PC-3 (cell line): Measurements from ENCODE around the gene MYO10. TPM values are rescaled to one million over a fixed set of nuclear protein-coding genes. Genes with fewer than 3 reads are reported as not detected.

Experiments
- ATAC-seq: fragments of 200-7000 bp; cut with Tn5 transposase; 2 replicates; pipeline ENCODE4 v1.9.1; 2020; ENCODE audit warnings: mild to moderate bottlenecking, moderate library complexity
- BruUV-seq: library from RNA; stranded (reverse); fragments of 400-500 nt; replicated peaks from 2 replicates; lab custom pipeline; 2021; lab: Mats Ljungman, UMichigan
- CTCF ChIA-PET: fragments of 300-600 bp; sonication (Branson Sonifier 250); formaldehyde crosslinking; loops from one replicate; lab custom pipeline; 2022; ENCODE audit warnings: antibody characterized with exemption; lab: Charles Lee
- POLR2A ChIA-PET: fragments of 300-600 bp; sonication (Branson Sonifier 250); formaldehyde crosslinking; loops from one replicate; lab custom pipeline; 2022; ENCODE audit warnings: antibody characterized with exemption; ENCODE audit not compliant: unreplicated experiment; lab: Charles Lee
- DNase-seq: peaks from one replicate; pipeline ENCODE4 v3.0.0-alpha.2; 2015
- H2AFZ ChIP-seq: fragments of 300-600 bp; sonication (generic); 2 replicates; pipeline ENCODE4 v1.6.0; 2016; ENCODE audit warnings: antibody characterized with exemption, low read length
- H3F3A ChIP-seq: fragments of 300-600 bp; sonication (generic); one replicate; pipeline ENCODE4 v1.6.0; 2017; ENCODE audit warnings: antibody characterized with exemption, low read length, control low read depth, mild to moderate bottlenecking; ENCODE audit not compliant: unreplicated experiment
- H3K27ac ChIP-seq: fragments of 300-600 bp; sonication (generic); 2 replicates; pipeline ENCODE4 v1.5.1; 2016; ENCODE audit warnings: mild to moderate bottlenecking, low read length
- H3K27me3 ChIP-seq: fragments of 300-600 bp; sonication (generic); 2 replicates; pipeline ENCODE4 v1.6.1; 2016; ENCODE audit warnings: low read length, mixed read lengths
- H3K36me3 ChIP-seq: fragments of 300-600 bp; sonication (generic); 2 replicates; pipeline ENCODE4 v1.6.1; 2016; ENCODE audit warnings: low read depth, mixed run types, low read length, mixed read lengths
- H3K4me1 ChIP-seq: fragments of 300-600 bp; sonication (generic); 2 replicates; pipeline ENCODE4 v1.5.1; 2016; ENCODE audit warnings: low read length; ENCODE audit not compliant: insufficient read depth
- H3K4me2 ChIP-seq: fragments of 300-600 bp; sonication (generic); 2 replicates; pipeline ENCODE4 v1.6.0; 2016; ENCODE audit warnings: low read length
- H3K4me3 ChIP-seq: fragments of 300-600 bp; sonication (generic); 2 replicates; pipeline ENCODE4 v1.5.1; 2016; ENCODE audit warnings: mild to moderate bottlenecking, low read length, mixed read lengths
- H3K79me2 ChIP-seq: fragments of 300-600 bp; sonication (generic); 2 replicates; pipeline ENCODE4 v1.6.1; 2017; ENCODE audit warnings: low read length, mixed read lengths
- H3K9ac ChIP-seq: fragments of 300-600 bp; sonication (generic); 2 replicates; pipeline ENCODE4 v1.6.0; 2016; ENCODE audit warnings: mild to moderate bottlenecking, low read length
- H3K9me2 ChIP-seq: fragments of 300-600 bp; sonication (generic); replicated peaks from 2 replicates; pipeline ENCODE4 v1.6.1; 2016; ENCODE audit warnings: mixed run types, low read length, mixed read lengths
- H3K9me3 ChIP-seq: fragments of 300-600 bp; sonication (generic); 2 replicates; pipeline ENCODE4 v1.6.1; 2016; ENCODE audit warnings: low read length, mixed read lengths
- H4K20me1 ChIP-seq: fragments of 300-600 bp; sonication (generic); 2 replicates; pipeline ENCODE4 v1.6.1; 2016; ENCODE audit warnings: low read length, mixed read lengths
- EZH2 ChIP-seq: fragments of 300-600 bp; sonication (generic); IDR thresholded peaks from one replicate; pipeline ENCODE4 v1.6.1; 2017; ENCODE audit warnings: antibody characterized with exemption, mild to moderate bottlenecking, low read length; ENCODE audit not compliant: unreplicated experiment
- EZH2phosphoT487 ChIP-seq: fragments of 300-600 bp; sonication (generic); IDR thresholded peaks from 2 replicates; pipeline ENCODE4 v1.6.1; 2018; ENCODE audit warnings: mild to moderate bottlenecking, antibody characterized with exemption, low read length, borderline replicate concordance
- intact Hi-C: fragments of 100-400 bp; cut with micrococcal nuclease; formaldehyde crosslinking; loops from 2 replicates; pipeline ENCODE4 v1.9.0; 2023
- total RNA-seq: library from RNA; depleted of rRNA; stranded (reverse); fragments of >200 nt; gene quantifications from 2 replicates; pipeline ENCODE4 v1.2.3, GENCODE V29; 2014
- TF ChIP-seq, protein P1 (sequence below): fragments of 300-600 bp; sonication (generic); conservative IDR thresholded peaks from 2 replicates; pipeline ENCODE4 v1.5.1; 2017; ENCODE audit warnings: antibody characterized with exemption, low read depth, mild to moderate bottlenecking, low read length

MYO10 gene
- total RNA-seq, 1 experiment from 2014 or later: 52.3 TPM

DNA sequence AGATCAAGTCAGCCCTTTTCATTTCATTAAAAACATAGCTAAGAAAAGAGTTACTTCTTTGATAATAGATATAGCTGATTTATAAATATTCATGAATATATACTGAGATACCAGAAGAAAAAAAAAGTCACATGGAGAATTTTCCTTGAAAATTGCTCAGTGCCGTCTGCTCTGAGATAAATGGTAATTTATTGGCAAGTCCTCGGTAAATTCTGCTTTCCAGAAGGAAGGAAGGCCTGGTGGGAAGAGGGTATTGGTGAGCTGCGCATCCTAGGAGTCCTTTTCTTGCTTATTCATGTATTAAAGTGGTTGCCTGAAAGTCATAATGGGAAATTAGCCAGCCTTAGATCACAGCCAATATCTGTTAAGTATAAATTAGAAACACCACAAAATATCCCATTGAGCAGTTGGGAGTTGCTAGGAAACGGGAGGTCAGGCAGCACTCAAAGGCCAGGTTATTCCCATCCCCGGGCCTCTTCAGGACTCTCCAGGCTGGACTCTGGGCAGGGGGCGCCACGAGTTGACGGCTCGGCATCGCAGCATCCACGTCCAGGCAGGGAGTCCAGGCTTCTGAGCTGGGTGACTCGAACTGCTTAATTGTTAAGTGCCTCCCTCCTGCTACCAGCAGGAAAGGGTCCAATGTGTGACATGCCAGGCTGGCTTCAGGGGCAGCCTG is 202.6 kb downstream of the MYO10 start:
- Histone ChIP-seq H3K9me2 (no peaks in the 10 kb centered on the region), H3K79me2 (no peaks in the 10 kb centered on the region), H2AFZ (no peak overlapping the region), H3K9ac (no peak overlapping the region), H3K27ac (no peak overlapping the region), H4K20me1 (no peaks in the 10 kb centered on the region), H3F3A (no peaks in the 10 kb centered on the region), H3K36me3 (no peaks in the 10 kb centered on the region), H3K4me2 (no peak overlapping the region), H3K4me3 (no peak overlapping the region), H3K27me3 (no peaks in the 10 kb centered on the region), H3K9me3 (no peaks in the 10 kb centered on the region), H3K4me1 (peaks cover 21% of the 10 kb centered on the region)
- DNase-seq: no peak
- BruUV-seq: no TSS peak
- intact Hi-C loops: no loop called here
- TF ChIP-seq EZH2 (no peak), EZH2phosphoT487 (no peak)
- TF ChIP-seq, protein P1, sequence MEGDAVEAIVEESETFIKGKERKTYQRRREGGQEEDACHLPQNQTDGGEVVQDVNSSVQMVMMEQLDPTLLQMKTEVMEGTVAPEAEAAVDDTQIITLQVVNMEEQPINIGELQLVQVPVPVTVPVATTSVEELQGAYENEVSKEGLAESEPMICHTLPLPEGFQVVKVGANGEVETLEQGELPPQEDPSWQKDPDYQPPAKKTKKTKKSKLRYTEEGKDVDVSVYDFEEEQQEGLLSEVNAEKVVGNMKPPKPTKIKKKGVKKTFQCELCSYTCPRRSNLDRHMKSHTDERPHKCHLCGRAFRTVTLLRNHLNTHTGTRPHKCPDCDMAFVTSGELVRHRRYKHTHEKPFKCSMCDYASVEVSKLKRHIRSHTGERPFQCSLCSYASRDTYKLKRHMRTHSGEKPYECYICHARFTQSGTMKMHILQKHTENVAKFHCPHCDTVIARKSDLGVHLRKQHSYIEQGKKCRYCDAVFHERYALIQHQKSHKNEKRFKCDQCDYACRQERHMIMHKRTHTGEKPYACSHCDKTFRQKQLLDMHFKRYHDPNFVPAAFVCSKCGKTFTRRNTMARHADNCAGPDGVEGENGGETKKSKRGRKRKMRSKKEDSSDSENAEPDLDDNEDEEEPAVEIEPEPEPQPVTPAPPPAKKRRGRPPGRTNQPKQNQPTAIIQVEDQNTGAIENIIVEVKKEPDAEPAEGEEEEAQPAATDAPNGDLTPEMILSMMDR: no peak
- ChIA-PET POLR2A (interaction anchor here (0.6 kb wide), 1 partner anchor 36 kb away, joined by 8 read pairs; no protein-coding TSS in a partner anchor), CTCF (no interaction called here)
- ATAC-seq: no peak

DNA sequence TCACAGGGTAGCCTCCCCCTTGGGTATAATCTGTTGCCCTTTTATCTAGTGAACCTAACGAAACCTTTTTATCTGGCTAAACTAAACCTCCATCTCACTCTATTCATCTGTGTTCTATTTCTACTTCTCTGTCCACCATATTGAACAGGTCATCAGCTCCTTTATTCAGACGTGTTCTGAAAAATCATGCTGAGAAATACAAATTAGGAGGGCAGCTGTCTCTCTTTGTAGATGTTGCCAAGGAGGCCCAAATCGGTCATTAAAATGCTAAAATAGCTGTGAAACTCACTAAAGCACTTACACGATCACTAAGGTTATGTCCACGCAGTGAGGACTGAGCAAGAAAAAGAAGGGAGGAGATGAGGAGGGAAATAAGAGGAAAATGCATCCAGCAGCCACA is 203.7 kb downstream of the MYO10 start:
- no peak for ATAC-seq
- H3K4me1 ChIP-seq: peaks cover 21% of the 10 kb centered on the region
- CTCF ChIA-PET: no interaction called here
- TF ChIP-seq EZH2phosphoT487: no peak
- TF ChIP-seq, protein P1: no peak
- TF ChIP-seq EZH2: no peak
- H4K20me1 ChIP-seq: no peaks in the 10 kb centered on the region
- no peaks in the 10 kb centered on the region for H3K36me3 ChIP-seq
- H3K9me3 ChIP-seq: no peaks in the 10 kb centered on the region
- H3K27ac ChIP-seq: no peak overlapping the region
- no peak overlapping the region for H3K4me2 ChIP-seq
- no TSS peak for BruUV-seq
- no peaks in the 10 kb centered on the region for H3K79me2 ChIP-seq
- H3K9me2 ChIP-seq: no peaks in the 10 kb centered on the region
- H3K4me3 ChIP-seq: no peak overlapping the region
- intact Hi-C loops: no loop called here
- no peaks in the 10 kb centered on the region for H3K27me3 ChIP-seq
- POLR2A ChIA-PET: no interaction called here
- H2AFZ ChIP-seq: no peak overlapping the region
- no peak for DNase-seq
- no peak overlapping the region for H3K9ac ChIP-seq
- H3F3A ChIP-seq: no peaks in the 10 kb centered on the region

DNA sequence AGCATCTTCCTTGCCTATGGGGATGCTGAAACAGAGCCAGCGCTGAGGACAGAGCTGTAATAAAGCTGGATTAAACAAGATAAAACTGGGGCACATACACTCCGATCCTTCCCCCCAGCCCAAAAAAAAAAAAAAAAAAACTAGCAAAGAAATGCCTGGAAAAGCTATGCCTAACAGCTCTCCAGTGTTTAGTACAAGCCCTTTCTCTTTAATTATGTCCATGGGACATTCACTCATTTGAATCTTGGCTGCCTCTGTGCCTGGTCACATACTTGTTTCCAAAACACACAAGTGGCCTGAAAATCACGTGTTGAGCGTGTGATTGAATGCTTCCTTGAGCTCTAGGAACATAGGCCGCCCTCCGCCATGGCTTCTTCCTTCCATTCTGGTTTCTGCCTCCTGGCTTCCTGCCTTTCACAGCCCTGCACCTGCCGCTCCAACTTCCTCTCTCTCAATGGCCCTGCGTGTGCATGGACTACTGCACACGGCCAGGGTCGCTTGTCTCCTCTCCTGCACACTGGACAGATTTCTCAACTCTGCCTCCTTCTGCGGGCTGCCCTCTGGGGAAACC is 208.2 kb downstream of the MYO10 start:
- Histone ChIP-seq H3K9me3 (no peaks in the 10 kb centered on the region), H4K20me1 (no peaks in the 10 kb centered on the region), H3K27ac (no peak overlapping the region), H3K36me3 (no peaks in the 10 kb centered on the region), H3F3A (no peaks in the 10 kb centered on the region), H3K4me2 (no peak overlapping the region), H3K9me2 (no peaks in the 10 kb centered on the region), H3K9ac (no peak overlapping the region), H3K4me3 (no peak overlapping the region), H3K27me3 (no peaks in the 10 kb centered on the region), H3K79me2 (no peaks in the 10 kb centered on the region), H3K4me1 (peaks cover 17% of the 10 kb centered on the region), H2AFZ (no peak overlapping the region)
- intact Hi-C loops: no loop called here
- no peak for ATAC-seq
- BruUV-seq: no TSS peak
- POLR2A ChIA-PET: no interaction called here
- TF ChIP-seq EZH2phosphoT487: no peak
- TF ChIP-seq, protein P1: no peak
- TF ChIP-seq EZH2: no peak
- CTCF ChIA-PET: no interaction called here
- no peak for DNase-seq
